HEK293 (cell line): ENCODE results near the gene ICOS.

Experiments used
- CTCF ChIA-PET: fragments of 350-600 bp; formaldehyde crosslinking; extraction: SDS; loops from one replicate; lab custom pipeline; 2021; ENCODE audit warnings: antibody characterized with exemption; lab: Yijun Ruan, JAX
- POLR2A ChIA-PET: fragments of 300-600 bp; formaldehyde crosslinking; extraction: SDS; loops from one replicate; lab custom pipeline; 2020; ENCODE audit warnings: antibody characterized with exemption, inconsistent platforms; lab: Yijun Ruan, JAX
- H3K27ac ChIP-seq: fragments of 200-500 bp; sonication (Bioruptor generic); 2 replicates; pipeline ENCODE4 v1.5.1; 2014; ENCODE audit warnings: low read depth, low read length, control low read depth, inconsistent platforms; ENCODE audit errors: extremely low read depth
- H3K36me3 ChIP-seq, 2 experiments: fragments of 200-500 bp in 1 of 2; sonication (Bioruptor generic) in 1 of 2; 1 replicate in 1 of 2; 2 replicates in 1 of 2; pipeline ENCODE4 v1.5.1; 2014 to 2017; ENCODE audit warnings: inconsistent platforms in 2 of 2, low read length in 2 of 2; ENCODE audit not compliant: control insufficient read depth in 2 of 2, insufficient read depth in 1 of 2
- H3K4me1 ChIP-seq: fragments of 200-500 bp; sonication (Bioruptor generic); 2 replicates; pipeline ENCODE4 v1.5.1; 2014; ENCODE audit warnings: mild to moderate bottlenecking, low read length, inconsistent platforms; ENCODE audit not compliant: control insufficient read depth, insufficient read depth
- H3K4me3 ChIP-seq: 2 replicates; pipeline ENCODE4 v1.5.1; 2011; ENCODE audit warnings: low read depth, mild to moderate bottlenecking, control low read depth, low read length, moderate library complexity
- H3K9me3 ChIP-seq: fragments of 200-500 bp; sonication (Bioruptor generic); 2 replicates; pipeline ENCODE4 v1.5.1; 2014; ENCODE audit warnings: low read depth, low read length, inconsistent platforms; ENCODE audit not compliant: control insufficient read depth, insufficient read depth
- BCL11A ChIP-seq: fragments of 450-650 bp; formaldehyde crosslinking; IDR thresholded peaks from 2 replicates; pipeline ENCODE4 v1.5.1; 2016; ENCODE audit warnings: low read depth, missing biosample characterization, missing genetic modification characterization
- EGR2 ChIP-seq: fragments of 450-650 bp; formaldehyde crosslinking; IDR thresholded peaks from 2 replicates; pipeline ENCODE4 v1.5.1; 2016; ENCODE audit warnings: low read depth, missing biosample characterization, missing genetic modification characterization
- HOXC10 ChIP-seq: sonication (generic); formaldehyde crosslinking; IDR thresholded peaks from 2 replicates; pipeline ENCODE4 v1.8.1; 2023; ENCODE audit warnings: mild to moderate bottlenecking, missing genetic modification reagents
- IKZF3 ChIP-seq: fragments of 450-650 bp; IDR thresholded peaks from 2 replicates; pipeline ENCODE4 v1.5.0; 2018; ENCODE audit warnings: missing biosample characterization, mild to moderate bottlenecking, missing genetic modification characterization, moderate library complexity
- OSR2 ChIP-seq: fragments of 450-650 bp; formaldehyde crosslinking; IDR thresholded peaks from 2 replicates; pipeline ENCODE4 v1.5.1; 2016; ENCODE audit warnings: missing biosample characterization, missing genetic modification characterization
- SCRT1 ChIP-seq: fragments of 450-650 bp; formaldehyde crosslinking; IDR thresholded peaks from 2 replicates; pipeline ENCODE4 v1.5.1; 2016; ENCODE audit warnings: missing biosample characterization, missing genetic modification characterization, borderline replicate concordance
- ZFP3 ChIP-seq: fragments of 450-650 bp; formaldehyde crosslinking; IDR thresholded peaks from 2 replicates; pipeline ENCODE4 v1.5.1; 2016; ENCODE audit warnings: low read depth, missing biosample characterization, missing genetic modification characterization
- ZNF24 ChIP-seq: fragments of 450-650 bp; formaldehyde crosslinking; IDR thresholded peaks from 2 replicates; pipeline ENCODE4 v1.5.1; 2016; ENCODE audit warnings: missing biosample characterization, missing genetic modification characterization
- ZNF341 ChIP-seq: fragments of 450-650 bp; formaldehyde crosslinking; IDR thresholded peaks from 2 replicates; pipeline ENCODE4; 2016; ENCODE audit warnings: low read depth, missing biosample characterization, missing genetic modification characterization
- ZNF514 ChIP-seq: fragments of 450-650 bp; formaldehyde crosslinking; IDR thresholded peaks from 2 replicates; pipeline ENCODE4 v1.5.1; 2016; ENCODE audit warnings: missing biosample characterization, missing genetic modification characterization
- ZNF530 ChIP-seq: fragments of 450-650 bp; formaldehyde crosslinking; IDR thresholded peaks from 2 replicates; pipeline ENCODE4 v1.5.1; 2016; ENCODE audit warnings: low read depth, missing biosample characterization, missing genetic modification characterization
- ZNF560 ChIP-seq: fragments of 450-650 bp; formaldehyde crosslinking; IDR thresholded peaks from 2 replicates; pipeline ENCODE4 v1.5.1; 2017; ENCODE audit warnings: missing biosample characterization, missing genetic modification characterization, borderline replicate concordance
- ZNF585B ChIP-seq: fragments of 450-650 bp; formaldehyde crosslinking; IDR thresholded peaks from 2 replicates; pipeline ENCODE4 v1.5.1; 2016; ENCODE audit warnings: missing biosample characterization, missing genetic modification characterization
- ZNF610 ChIP-seq: fragments of 450-650 bp; formaldehyde crosslinking; IDR thresholded peaks from 2 replicates; pipeline ENCODE4 v1.5.1; 2016; ENCODE audit warnings: missing biosample characterization, missing genetic modification characterization, borderline replicate concordance
- ZNF623 ChIP-seq: fragments of 450-650 bp; formaldehyde crosslinking; IDR thresholded peaks from 2 replicates; pipeline ENCODE4 v1.5.1; 2016; ENCODE audit warnings: missing biosample characterization, missing genetic modification characterization
- ZNF654 ChIP-seq: fragments of 450-650 bp; formaldehyde crosslinking; IDR thresholded peaks from 2 replicates; pipeline ENCODE4 v1.5.1; 2016; ENCODE audit warnings: low read depth, missing biosample characterization, missing genetic modification characterization
- ZNF768 ChIP-seq: fragments of 450-650 bp; formaldehyde crosslinking; IDR thresholded peaks from 2 replicates; pipeline ENCODE4 v1.5.1; 2018; ENCODE audit warnings: missing biosample characterization, mild to moderate bottlenecking, missing genetic modification characterization
- ZSCAN30 ChIP-seq: fragments of 450-650 bp; IDR thresholded peaks from 2 replicates; pipeline ENCODE4 v1.5.1; 2018; ENCODE audit warnings: missing biosample characterization, mild to moderate bottlenecking, missing genetic modification characterization, moderate library complexity
- ZXDB ChIP-seq: fragments of 450-650 bp; formaldehyde crosslinking; IDR thresholded peaks from 2 replicates; pipeline ENCODE4 v1.5.1; 2016; ENCODE audit warnings: missing biosample characterization, missing genetic modification characterization
- TF ChIP-seq, protein P1 (sequence below): fragments of 450-650 bp; formaldehyde crosslinking; IDR thresholded peaks from 2 replicates; pipeline ENCODE4 v1.5.1; 2017; ENCODE audit warnings: missing biosample characterization, mild to moderate bottlenecking, missing genetic modification characterization, moderate library complexity
- TF ChIP-seq, protein P2 (sequence below): IDR thresholded peaks from 2 replicates; pipeline ENCODE4 v1.6.1; 2011; ENCODE audit warnings: mild to moderate bottlenecking, low read depth, low read length, borderline replicate concordance
- TF ChIP-seq, protein P3 (sequence below): fragments of 450-650 bp; formaldehyde crosslinking; IDR thresholded peaks from 2 replicates; pipeline ENCODE4 v1.5.1; 2016; ENCODE audit warnings: missing biosample characterization, missing genetic modification characterization, low read depth
- TF ChIP-seq, protein P4 (sequence below): fragments of 450-650 bp; formaldehyde crosslinking; IDR thresholded peaks from 2 replicates; pipeline ENCODE4 v1.5.1; 2017; ENCODE audit warnings: missing biosample characterization, missing genetic modification characterization
- TF ChIP-seq, protein P5 (sequence below): fragments of 450-650 bp; formaldehyde crosslinking; IDR thresholded peaks from 2 replicates; pipeline ENCODE4 v1.5.1; 2016; ENCODE audit warnings: missing biosample characterization, missing genetic modification characterization

Gene ICOS

DNA sequence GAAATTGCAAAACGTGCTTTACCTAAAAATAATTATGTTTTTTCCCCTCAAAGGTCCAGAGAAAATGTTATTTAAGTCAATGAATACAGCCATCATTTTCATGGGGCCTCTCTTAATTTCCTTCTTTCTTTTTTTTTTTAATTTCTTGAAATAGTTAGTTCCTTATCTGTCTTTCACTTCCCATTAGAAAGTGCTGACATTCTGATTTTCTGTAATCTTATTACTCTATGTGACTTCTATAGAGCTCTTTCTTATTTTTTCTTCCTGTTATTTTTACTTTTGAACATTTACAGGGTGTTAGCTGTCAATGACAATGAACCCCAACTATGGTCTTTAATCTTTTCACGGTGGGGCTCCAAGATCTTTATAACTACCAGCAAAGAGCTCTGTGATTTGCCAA lies 39.0 kb upstream of the ICOS start:
- Histone ChIP-seq H3K4me3 (no peak overlapping the region), H3K27ac (no peak overlapping the region), H3K4me1 (no peaks in the 10 kb centered on the region), H3K9me3 (no peaks in the 10 kb centered on the region), H3K36me3 (no peaks in the 10 kb centered on the region)
- TF ChIP-seq ZNF585B (tag by site-specific recombination) (no peak), ZFP3 (no peak), ZNF560 (tag by site-specific recombination) (no peak), EGR2 (tag by site-specific recombination) (no peak), ZXDB (tag by site-specific recombination) (no peak), ZNF514 (no peak), IKZF3 (tag by site-specific recombination) (no peak), ZNF530 (tag by site-specific recombination) (no peak), ZNF610 (no peak), HOXC10 (no peak), OSR2 (tag by site-specific recombination) (no peak), ZNF341 (tag by site-specific recombination) (no peak), SCRT1 (tag by site-specific recombination) (no peak)
- TF ChIP-seq, protein P1, sequence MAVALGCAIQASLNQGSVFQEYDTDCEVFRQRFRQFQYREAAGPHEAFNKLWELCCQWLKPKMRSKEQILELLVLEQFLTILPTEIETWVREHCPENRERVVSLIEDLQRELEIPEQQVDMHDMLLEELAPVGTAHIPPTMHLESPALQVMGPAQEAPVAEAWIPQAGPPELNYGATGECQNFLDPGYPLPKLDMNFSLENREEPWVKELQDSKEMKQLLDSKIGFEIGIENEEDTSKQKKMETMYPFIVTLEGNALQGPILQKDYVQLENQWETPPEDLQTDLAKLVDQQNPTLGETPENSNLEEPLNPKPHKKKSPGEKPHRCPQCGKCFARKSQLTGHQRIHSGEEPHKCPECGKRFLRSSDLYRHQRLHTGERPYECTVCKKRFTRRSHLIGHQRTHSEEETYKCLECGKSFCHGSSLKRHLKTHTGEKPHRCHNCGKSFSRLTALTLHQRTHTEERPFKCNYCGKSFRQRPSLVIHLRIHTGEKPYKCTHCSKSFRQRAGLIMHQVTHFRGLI (tag by site-specific recombination) = no peak
- TF ChIP-seq, protein P2, sequence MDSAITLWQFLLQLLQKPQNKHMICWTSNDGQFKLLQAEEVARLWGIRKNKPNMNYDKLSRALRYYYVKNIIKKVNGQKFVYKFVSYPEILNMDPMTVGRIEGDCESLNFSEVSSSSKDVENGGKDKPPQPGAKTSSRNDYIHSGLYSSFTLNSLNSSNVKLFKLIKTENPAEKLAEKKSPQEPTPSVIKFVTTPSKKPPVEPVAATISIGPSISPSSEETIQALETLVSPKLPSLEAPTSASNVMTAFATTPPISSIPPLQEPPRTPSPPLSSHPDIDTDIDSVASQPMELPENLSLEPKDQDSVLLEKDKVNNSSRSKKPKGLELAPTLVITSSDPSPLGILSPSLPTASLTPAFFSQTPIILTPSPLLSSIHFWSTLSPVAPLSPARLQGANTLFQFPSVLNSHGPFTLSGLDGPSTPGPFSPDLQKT = no peak
- TF ChIP-seq, protein P3, sequence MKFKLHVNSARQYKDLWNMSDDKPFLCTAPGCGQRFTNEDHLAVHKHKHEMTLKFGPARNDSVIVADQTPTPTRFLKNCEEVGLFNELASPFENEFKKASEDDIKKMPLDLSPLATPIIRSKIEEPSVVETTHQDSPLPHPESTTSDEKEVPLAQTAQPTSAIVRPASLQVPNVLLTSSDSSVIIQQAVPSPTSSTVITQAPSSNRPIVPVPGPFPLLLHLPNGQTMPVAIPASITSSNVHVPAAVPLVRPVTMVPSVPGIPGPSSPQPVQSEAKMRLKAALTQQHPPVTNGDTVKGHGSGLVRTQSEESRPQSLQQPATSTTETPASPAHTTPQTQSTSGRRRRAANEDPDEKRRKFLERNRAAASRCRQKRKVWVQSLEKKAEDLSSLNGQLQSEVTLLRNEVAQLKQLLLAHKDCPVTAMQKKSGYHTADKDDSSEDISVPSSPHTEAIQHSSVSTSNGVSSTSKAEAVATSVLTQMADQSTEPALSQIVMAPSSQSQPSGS (tag by site-specific recombination) = no peak
- TF ChIP-seq, protein P4, sequence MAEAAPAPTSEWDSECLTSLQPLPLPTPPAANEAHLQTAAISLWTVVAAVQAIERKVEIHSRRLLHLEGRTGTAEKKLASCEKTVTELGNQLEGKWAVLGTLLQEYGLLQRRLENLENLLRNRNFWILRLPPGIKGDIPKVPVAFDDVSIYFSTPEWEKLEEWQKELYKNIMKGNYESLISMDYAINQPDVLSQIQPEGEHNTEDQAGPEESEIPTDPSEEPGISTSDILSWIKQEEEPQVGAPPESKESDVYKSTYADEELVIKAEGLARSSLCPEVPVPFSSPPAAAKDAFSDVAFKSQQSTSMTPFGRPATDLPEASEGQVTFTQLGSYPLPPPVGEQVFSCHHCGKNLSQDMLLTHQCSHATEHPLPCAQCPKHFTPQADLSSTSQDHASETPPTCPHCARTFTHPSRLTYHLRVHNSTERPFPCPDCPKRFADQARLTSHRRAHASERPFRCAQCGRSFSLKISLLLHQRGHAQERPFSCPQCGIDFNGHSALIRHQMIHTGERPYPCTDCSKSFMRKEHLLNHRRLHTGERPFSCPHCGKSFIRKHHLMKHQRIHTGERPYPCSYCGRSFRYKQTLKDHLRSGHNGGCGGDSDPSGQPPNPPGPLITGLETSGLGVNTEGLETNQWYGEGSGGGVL (tag by site-specific recombination) = no peak
- POLR2A ChIA-PET = no interaction called here
- CTCF ChIA-PET = interaction anchor here (0.8 to 1.9 kb wide), 2 partner anchors 12 to 714 kb away, joined by 4 to 8 read pairs; no protein-coding TSS in a partner anchor

DNA sequence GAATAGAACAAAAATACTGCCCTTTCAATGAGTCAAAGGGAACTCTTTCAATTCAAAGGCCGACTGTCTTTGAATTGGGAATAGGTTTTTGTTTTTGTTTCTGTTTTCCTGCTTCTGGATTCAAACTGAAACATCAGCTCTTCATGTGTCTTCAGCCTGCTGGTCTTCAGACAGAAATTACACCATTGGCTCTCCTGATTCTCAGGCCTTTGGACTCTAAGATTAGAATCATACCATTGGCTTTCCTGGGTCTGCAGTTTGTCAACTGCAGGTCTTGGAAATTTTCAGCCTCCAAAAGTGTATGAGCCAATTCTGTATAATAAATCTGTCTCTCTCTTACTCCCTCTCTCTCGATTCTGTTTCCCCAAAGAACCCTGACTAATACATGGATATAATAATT lies 37.9 kb upstream of the ICOS start:
- no peak overlapping the region for H3K4me3 ChIP-seq
- ChIA-PET CTCF (interaction anchor here (1.9 kb wide), 1 partner anchor 11 kb away, joined by 8 read pairs; no protein-coding TSS in a partner anchor), POLR2A (no interaction called here)
- H3K9me3 ChIP-seq = no peaks in the 10 kb centered on the region
- H3K27ac ChIP-seq = no peak overlapping the region
- H3K4me1 ChIP-seq = no peaks in the 10 kb centered on the region
- TF ChIP-seq ZNF768 (tag by site-specific recombination) = no peak
- no peak for TF ChIP-seq ZNF623 (tag by site-specific recombination)
- no peak for TF ChIP-seq ZNF654 (tag by site-specific recombination)
- no peak for TF ChIP-seq ZSCAN30 (tag by site-specific recombination)
- no peak for TF ChIP-seq OSR2 (tag by site-specific recombination)
- no peak for TF ChIP-seq BCL11A (tag by site-specific recombination)
- TF ChIP-seq, protein P5, sequence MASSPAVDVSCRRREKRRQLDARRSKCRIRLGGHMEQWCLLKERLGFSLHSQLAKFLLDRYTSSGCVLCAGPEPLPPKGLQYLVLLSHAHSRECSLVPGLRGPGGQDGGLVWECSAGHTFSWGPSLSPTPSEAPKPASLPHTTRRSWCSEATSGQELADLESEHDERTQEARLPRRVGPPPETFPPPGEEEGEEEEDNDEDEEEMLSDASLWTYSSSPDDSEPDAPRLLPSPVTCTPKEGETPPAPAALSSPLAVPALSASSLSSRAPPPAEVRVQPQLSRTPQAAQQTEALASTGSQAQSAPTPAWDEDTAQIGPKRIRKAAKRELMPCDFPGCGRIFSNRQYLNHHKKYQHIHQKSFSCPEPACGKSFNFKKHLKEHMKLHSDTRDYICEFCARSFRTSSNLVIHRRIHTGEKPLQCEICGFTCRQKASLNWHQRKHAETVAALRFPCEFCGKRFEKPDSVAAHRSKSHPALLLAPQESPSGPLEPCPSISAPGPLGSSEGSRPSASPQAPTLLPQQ (tag by site-specific recombination) = no peak
- no peak for TF ChIP-seq ZNF24 (tag by site-specific recombination)
- TF ChIP-seq, all 188 proteins: peak for 0
- H3K36me3 ChIP-seq = no peaks in the 10 kb centered on the region
